D721Med (cell line): Measurements from ENCODE around the gene HS2ST1.
"Not testable (repeated sequence)": the region's sequence is repeated elsewhere in the genome, so short reads cannot be mapped to it uniquely, and the experiment has no call there.

Experiments used
- DNase-seq: peaks from one replicate; pipeline ENCODE4 v3.0.0; 2011; ENCODE audit warnings: low spot score; ENCODE audit not compliant: insufficient read length
- FAIRE-seq: peaks from 2 replicates; lab custom pipeline; 2011; peaks lifted over from hg19 to GRCh38; lab: Jason Lieb, UNC
- TF ChIP-seq, protein P1 (sequence below): IDR thresholded peaks from 2 replicates; pipeline ENCODE4 v1.5.1; 2012; ENCODE audit warnings: mild to moderate bottlenecking, control low read depth; ENCODE audit not compliant: insufficient read depth; ENCODE audit errors: missing control alignments

HS2ST1 gene

DNA sequence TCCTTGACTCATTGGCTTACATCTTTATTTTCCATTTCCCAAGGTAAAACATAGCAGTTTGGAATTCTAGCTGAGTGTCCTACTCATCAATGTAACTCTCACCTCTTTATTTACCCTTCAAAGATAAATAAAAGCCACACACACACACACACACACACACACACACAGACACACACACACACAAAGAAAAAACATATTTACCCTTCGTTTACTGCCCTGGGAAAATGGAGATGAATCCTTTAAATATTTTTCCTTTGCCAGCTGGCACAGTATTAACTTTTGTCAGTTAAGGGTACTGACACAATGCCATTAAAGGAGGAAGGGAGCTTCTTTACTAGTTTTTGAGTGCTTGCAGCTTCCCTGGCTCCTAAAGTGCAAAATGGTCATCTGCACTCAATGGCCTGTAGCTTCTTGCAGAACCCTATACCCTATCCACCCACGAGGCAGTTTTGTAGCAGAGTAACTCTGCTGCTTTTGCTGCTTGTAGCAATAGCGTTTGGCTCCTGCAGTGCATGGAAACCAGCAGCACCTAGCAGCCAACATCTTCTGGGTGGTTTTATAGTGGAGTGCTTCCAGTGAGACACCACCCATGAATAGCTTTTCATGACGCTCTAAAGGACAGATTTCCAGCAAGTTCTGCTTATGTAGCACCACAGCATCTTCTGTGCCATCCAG lies 103.7 kb downstream of the HS2ST1 start:
- FAIRE-seq (no peak), DNase-seq (no peak)
- TF ChIP-seq, protein P1, sequence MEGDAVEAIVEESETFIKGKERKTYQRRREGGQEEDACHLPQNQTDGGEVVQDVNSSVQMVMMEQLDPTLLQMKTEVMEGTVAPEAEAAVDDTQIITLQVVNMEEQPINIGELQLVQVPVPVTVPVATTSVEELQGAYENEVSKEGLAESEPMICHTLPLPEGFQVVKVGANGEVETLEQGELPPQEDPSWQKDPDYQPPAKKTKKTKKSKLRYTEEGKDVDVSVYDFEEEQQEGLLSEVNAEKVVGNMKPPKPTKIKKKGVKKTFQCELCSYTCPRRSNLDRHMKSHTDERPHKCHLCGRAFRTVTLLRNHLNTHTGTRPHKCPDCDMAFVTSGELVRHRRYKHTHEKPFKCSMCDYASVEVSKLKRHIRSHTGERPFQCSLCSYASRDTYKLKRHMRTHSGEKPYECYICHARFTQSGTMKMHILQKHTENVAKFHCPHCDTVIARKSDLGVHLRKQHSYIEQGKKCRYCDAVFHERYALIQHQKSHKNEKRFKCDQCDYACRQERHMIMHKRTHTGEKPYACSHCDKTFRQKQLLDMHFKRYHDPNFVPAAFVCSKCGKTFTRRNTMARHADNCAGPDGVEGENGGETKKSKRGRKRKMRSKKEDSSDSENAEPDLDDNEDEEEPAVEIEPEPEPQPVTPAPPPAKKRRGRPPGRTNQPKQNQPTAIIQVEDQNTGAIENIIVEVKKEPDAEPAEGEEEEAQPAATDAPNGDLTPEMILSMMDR: no peak

GRCh38 chr1:87023326-87023725 lies 108.9 kb downstream of the HS2ST1 start:
- DNase-seq: no peak
- FAIRE-seq: no peak
- TF ChIP-seq, protein P1: no peak

GRCh38 chr1:87024936-87025540 lies 110.6 kb downstream of the HS2ST1 start:
- DNase-seq (no peak), FAIRE-seq (peak; percentile 32)
- TF ChIP-seq, protein P1: peak; percentile 70

DNA sequence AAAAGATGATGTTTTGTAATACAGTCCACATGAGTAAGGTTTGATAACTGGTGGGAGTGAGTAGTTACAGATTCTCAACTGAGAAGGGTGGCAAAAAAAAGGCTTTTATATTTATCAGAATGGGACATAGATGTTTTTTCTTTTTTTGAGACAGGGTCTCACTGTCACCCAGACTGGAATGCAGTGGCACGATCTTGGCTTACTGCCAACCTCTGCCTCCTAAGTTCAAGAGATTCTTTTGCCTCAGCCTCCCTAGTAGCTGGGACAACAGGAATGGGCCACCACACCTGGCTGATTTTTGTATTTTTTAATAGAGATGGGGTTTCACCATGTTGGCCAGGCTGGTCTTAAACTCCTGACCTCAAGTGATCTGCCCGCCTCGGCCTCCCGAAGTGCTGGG lies 113.1 kb downstream of the HS2ST1 start:
- FAIRE-seq: not testable (repeated sequence)

GRCh38 chr1:87028576-87028975 lies 114.1 kb downstream of the HS2ST1 start:
- no peak for DNase-seq
- FAIRE-seq: no peak
- TF ChIP-seq, protein P1: no peak

More for the DNA sequence above, 113.1 kb downstream of the HS2ST1 start:
- not testable (repeated sequence) for DNase-seq

DNA sequence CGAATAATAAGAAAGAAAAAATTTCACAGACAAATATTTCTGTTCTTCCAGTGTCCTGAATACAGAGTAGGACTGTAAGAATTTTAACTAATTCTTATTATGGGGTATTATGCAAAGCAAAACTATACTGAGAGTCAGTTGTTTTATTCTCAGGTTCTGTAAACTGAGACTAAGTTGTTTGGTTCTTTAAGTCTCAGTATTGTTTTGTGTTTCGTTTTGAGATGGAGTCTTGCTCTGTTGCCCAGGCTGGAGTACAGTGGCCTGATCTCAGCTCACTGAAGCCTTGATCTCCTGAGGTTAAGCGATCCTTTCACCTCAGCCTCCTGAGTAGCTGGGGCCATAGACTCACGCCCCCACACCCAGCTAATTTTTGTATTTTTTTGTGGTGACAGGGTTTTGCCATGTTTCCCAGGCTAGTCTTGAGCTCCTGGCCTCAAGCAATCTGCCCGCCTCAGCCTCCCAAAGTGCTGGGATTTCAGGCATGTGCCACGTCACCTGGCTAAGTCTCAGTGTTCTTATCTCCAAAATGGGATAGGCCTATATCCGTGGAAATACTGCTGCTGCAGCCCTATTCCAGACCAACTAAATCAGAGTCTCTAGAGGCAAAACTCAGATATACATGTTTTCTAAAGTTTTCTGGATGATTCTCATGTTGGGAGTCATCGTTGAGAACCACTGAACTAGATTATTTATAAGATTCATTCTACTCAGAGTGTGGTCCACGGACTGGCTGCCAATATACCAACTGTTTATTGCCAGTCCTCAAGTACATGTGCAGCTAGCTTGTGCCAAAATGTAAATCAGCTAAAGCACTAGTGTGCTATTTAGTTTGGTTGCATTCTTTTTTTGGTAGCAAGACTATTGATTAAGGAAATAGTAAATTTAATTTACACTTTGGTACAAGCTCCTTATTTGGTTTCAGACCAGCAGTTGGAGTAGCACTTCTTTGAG lies 116.6 kb downstream of the HS2ST1 start:
- TF ChIP-seq, protein P1: no peak
- no peak for FAIRE-seq
- no peak for DNase-seq

- no peak for DNase-seq
Measured at GRCh38 chr1:87034351-87034750, 119.9 kb downstream of the HS2ST1 start.

More at GRCh38 chr1:87034351-87034750, 119.9 kb downstream of the HS2ST1 start:
- TF ChIP-seq, protein P1: no peak
- no peak for FAIRE-seq
